ENCODE measurements around the gene SLC2A11.

- TF ChIP-seq CTCF (IDR thresholded peaks at IDR 0.05) (no peak), HDAC2 (IDR thresholded peaks at IDR 0.05) (no peak), RFX5 (IDR thresholded peaks at IDR 0.05) (no peak), HMGXB4 (CRISPR knock-in tag; IDR thresholded peaks at IDR 0.05; ENCODE audit: borderline replicate concordance) (no peak), CHD2 (IDR thresholded peaks at IDR 0.05; ENCODE audit: low read length, partially characterized antibody) (no peak), POLR2A (IDR thresholded peaks at IDR 0.05; ENCODE audit: low read length) (no peak)
Measured at GRCh38 chr22:23812378-23812777, 45.3 kb upstream of the SLC2A11 start.

Data from A549 (cell line).